ENCODE data around the gene ELK4.

ELK4 gene

GRCh38 chr1:205568469-205569361 is 63.1 kb downstream of the ELK4 start:
- DNase-seq (ENCODE audit: low read depth in 1 of 2, low spot score in 1 of 2): no peak

DNA sequence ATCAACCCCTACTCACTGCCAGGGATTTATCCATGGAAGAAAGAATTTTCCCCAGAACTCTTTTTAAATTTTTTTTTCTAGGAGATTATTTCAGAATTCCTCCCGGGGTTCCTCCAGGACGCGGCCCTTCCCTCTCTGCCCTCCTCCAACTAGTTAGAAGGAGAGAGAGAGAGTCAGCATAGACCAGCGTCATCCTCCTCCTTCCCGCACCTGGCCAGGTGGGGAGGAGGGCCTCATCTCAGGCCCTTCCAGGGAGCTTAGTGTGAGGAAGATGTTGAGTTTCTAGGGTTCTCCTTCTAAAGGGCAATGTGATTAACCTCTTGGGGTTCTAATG is 63.7 kb downstream of the ELK4 start:
- no peak for DNase-seq (ENCODE audit: low read depth in 1 of 2, low spot score in 1 of 2)

- DNase-seq (ENCODE audit: low read depth in 1 of 2, low spot score in 1 of 2): no peak
Measured at GRCh38 chr1:205567716-205568115, 64.1 kb downstream of the ELK4 start.

- DNase-seq (ENCODE audit: low read depth in 1 of 2, low spot score in 1 of 2): no peak
Measured at GRCh38 chr1:205565799-205566198, 66.0 kb downstream of the ELK4 start.

DNA sequence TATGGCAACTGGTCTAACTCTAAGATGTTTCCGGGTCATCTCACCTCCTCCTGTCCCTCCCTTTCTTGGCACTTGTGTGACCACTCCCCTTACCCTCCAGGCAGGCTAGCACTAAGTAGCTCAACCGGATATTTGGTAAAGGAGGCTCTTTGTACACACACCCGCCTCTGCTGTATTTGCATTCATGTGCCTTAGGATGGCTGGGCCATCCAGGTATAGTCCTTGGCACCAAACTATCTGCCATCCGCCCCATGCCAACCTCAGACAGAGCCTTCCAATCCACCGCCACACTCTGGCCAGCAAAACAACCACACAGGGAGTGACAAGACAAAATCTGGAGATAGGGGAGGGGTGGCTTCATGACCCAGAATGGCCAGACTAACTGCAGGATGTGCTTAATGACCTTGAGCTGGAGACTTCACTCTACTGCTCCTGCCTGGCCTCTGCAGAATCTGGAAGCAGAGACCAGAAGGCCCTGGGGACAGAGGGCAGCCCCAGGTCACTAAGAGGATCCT is 67.8 kb downstream of the ELK4 start:
- DNase-seq (ENCODE audit: low read depth in 1 of 2, low spot score in 1 of 2): no peak

DNA sequence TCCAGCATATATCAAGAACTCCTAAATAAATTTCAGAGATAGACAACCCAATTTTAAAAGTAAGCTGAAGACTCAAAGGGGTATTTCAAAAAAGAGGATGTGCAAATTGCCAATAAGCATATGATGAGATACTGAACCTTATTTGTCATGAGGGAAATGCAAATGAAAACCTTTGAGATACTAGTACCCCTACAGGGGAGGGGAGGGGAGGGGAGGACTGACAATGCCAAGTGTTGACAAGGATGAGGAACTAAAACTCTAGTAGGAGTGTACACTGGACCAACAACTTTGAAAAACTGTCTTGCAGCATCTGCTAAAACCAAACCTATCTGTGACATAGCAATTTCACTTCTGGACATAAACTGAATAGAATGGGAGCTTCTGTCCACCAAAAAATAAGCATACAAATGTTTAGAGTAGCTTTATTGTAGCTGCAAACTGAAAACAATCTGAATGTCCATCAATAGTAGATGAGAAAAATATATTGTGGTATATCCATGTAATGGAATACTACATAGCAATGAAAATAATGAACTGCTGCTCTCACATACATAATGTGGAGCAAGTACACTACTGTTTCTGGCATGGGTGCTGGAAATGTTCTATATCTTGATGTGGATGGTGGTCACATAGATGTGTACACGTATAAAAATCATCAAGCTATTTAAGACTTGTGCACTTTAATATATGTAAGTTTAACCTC is 70.2 kb downstream of the ELK4 start:
- no peak for DNase-seq (ENCODE audit: low read depth in 1 of 2, low spot score in 1 of 2)
